GM19025 (cell line): ENCODE measurements around the gene ETV2.
"Not testable (repeated sequence)": the region's sequence is repeated elsewhere in the genome, so short reads cannot be mapped to it uniquely, and the experiment has no call there.

Experiments
- ATAC-seq: cut with Tn5 transposase; IDR thresholded peaks from one replicate; pipeline ENCODE4 v1.9.1; 2021; ENCODE audit warnings: mild to moderate bottlenecking, low read depth, moderate library complexity; ENCODE audit not compliant: unreplicated experiment

The ETV2 gene

GRCh38 chr19:35641515-35642151, at the start of gene ETV2:
Gene ETV2 (plus strand): TSS chr19:35641745. CDS start chr19:35642461, 716 bp downstream.
- no peak for ATAC-seq

GRCh38 chr19:35592226-35592625, 49.3 kb upstream of the ETV2 start:
- ATAC-seq: no peak

GRCh38 chr19:35595026-35595425, 46.5 kb upstream of the ETV2 start:
- not testable (repeated sequence) for ATAC-seq

- no peak for ATAC-seq
Observed at GRCh38 chr19:35595928-35596327, 45.6 kb upstream of the ETV2 start.

GRCh38 chr19:35596366-35596999, 45.1 kb upstream of the ETV2 start:
- peak; percentile 58 for ATAC-seq

GRCh38 chr19:35601971-35602370, 39.6 kb upstream of the ETV2 start:
- ATAC-seq: no peak

- not testable (repeated sequence) for ATAC-seq
Observed at GRCh38 chr19:35604436-35604835, 37.1 kb upstream of the ETV2 start.

- ATAC-seq: not testable (repeated sequence)
Observed at GRCh38 chr19:35607170-35607569, 34.4 kb upstream of the ETV2 start.

GRCh38 chr19:35607661-35608060, 33.9 kb upstream of the ETV2 start:
- no peak for ATAC-seq

- ATAC-seq: no peak
Observed at GRCh38 chr19:35608251-35608650, 33.3 kb upstream of the ETV2 start.

- no peak for ATAC-seq
Observed at GRCh38 chr19:35609851-35610353, 31.6 kb upstream of the ETV2 start.

GRCh38 chr19:35612224-35612558, 29.4 kb upstream of the ETV2 start:
- no peak for ATAC-seq

GRCh38 chr19:35612559-35613321, 28.8 kb upstream of the ETV2 start, which contains the start of gene HAUS5:
Gene HAUS5 (plus strand): TSS chr19:35612735. CDS start chr19:35612795, 60 bp downstream.
- peak; percentile 85 for ATAC-seq

- ATAC-seq: no peak
Observed at GRCh38 chr19:35613574-35613973, 28.0 kb upstream of the ETV2 start.

- ATAC-seq: no peak
Observed at GRCh38 chr19:35615036-35615435, 26.5 kb upstream of the ETV2 start.

- no peak for ATAC-seq
Observed at GRCh38 chr19:35618857-35619256, 22.7 kb upstream of the ETV2 start.

GRCh38 chr19:35619290-35619923, 22.1 kb upstream of the ETV2 start:
- no peak for ATAC-seq

- no peak for ATAC-seq
Observed at GRCh38 chr19:35620001-35620400, 21.5 kb upstream of the ETV2 start.

- ATAC-seq: no peak
Observed at GRCh38 chr19:35621708-35622107, 19.8 kb upstream of the ETV2 start.

GRCh38 chr19:35622750-35623149, 18.8 kb upstream of the ETV2 start:
- ATAC-seq: no peak
